Anterior cingulate cortex (tissue), 58 donors: Measurements from ENCODE around the gene SPTSSA.
"Not testable (repeated sequence)": the region's sequence is repeated elsewhere in the genome, so short reads cannot be mapped to it uniquely, and the experiment has no call there.

Experiments
- DNase-seq, 58 donors: peaks; one replicate each; lab custom pipeline; 2025; lab: John Stamatoyannopoulos, UW

SPTSSA gene

GRCh38 chr14:34436118-34436905, 25.7 kb downstream of the SPTSSA start:
- no peak for DNase-seq

GRCh38 chr14:34433957-34434356, 28.1 kb downstream of the SPTSSA start:
- no peak for DNase-seq

GRCh38 chr14:34428102-34428466, 34.0 kb downstream of the SPTSSA start:
- DNase-seq: not testable (repeated sequence)

GRCh38 chr14:34426313-34427295, 35.4 kb downstream of the SPTSSA start:
- no peak for DNase-seq

GRCh38 chr14:34425095-34425851, 36.8 kb downstream of the SPTSSA start:
- DNase-seq: no peak

GRCh38 chr14:34424488-34424887, 37.6 kb downstream of the SPTSSA start:
- DNase-seq: no peak

GRCh38 chr14:34423445-34423844, 38.6 kb downstream of the SPTSSA start:
- DNase-seq: no peak

GRCh38 chr14:34420547-34421150, 41.4 kb downstream of the SPTSSA start:
- DNase-seq: no peak

GRCh38 chr14:34409721-34410120, 52.3 kb downstream of the SPTSSA start:
- no peak for DNase-seq

- no peak for DNase-seq
Observed at GRCh38 chr14:34407951-34408350, 54.1 kb downstream of the SPTSSA start.

GRCh38 chr14:34404416-34404815, 57.6 kb downstream of the SPTSSA start:
- DNase-seq: no peak

GRCh38 chr14:34403646-34404045, 58.4 kb downstream of the SPTSSA start:
- DNase-seq: no peak

- no peak for DNase-seq
Observed at GRCh38 chr14:34398024-34398423, 64.0 kb downstream of the SPTSSA start.

GRCh38 chr14:34387974-34388516, 74.0 kb downstream of the SPTSSA start:
- DNase-seq: no peak

- no peak for DNase-seq
Observed at GRCh38 chr14:34386865-34387485, 75.1 kb downstream of the SPTSSA start.

- not testable (repeated sequence) for DNase-seq
Observed at GRCh38 chr14:34385881-34386280, 76.2 kb downstream of the SPTSSA start.

- no peak for DNase-seq
Observed at GRCh38 chr14:34383839-34384238, 78.2 kb downstream of the SPTSSA start.
